Stomach (tissue), 9 donors: ENCODE data around the gene R3HDM1. TPM values are rescaled to one million over a fixed set of nuclear protein-coding genes. Genes with fewer than 3 reads are reported as not detected.

Source experiments
- DNase-seq, 2 donors: peaks; one replicate each; pipeline versions ENCODE4 v3.0.0 to v3.0.0-alpha.2; 2013 to 2019
- H3K27ac ChIP-seq, 5 donors: fragments of 200-600 bp in 4 of 5; sonication (generic) in 4 of 5; one replicate each; pipeline ENCODE4 v1.5.1; 2013 to 2019; ENCODE audit warnings: mild to moderate bottlenecking in 1 of 5, moderate library complexity in 1 of 5
- H3K27me3 ChIP-seq, 3 donors: fragments of 200-600 bp; sonication (generic); one replicate each; pipeline ENCODE4 v1.5.1; 2017 to 2019; ENCODE audit warnings: mixed run types in 1 of 3
- H3K36me3 ChIP-seq, 4 donors: fragments of 200-600 bp; sonication (generic); 1 replicate in 3 of 4; 2 replicates in 1 of 4; pipeline ENCODE4 v1.5.1; 2016 to 2019
- H3K4me1 ChIP-seq, 4 donors: fragments of 200-600 bp; sonication (generic); one replicate each; pipeline ENCODE4 v1.5.1; 2016 to 2019
- H3K4me3 ChIP-seq, 4 donors: fragments of 200-600 bp; sonication (generic) in 3 of 4; one replicate each; pipeline ENCODE4 v1.5.1; 2016 to 2019; ENCODE audit warnings: mild to moderate bottlenecking in 1 of 4
- H3K9me3 ChIP-seq, 4 donors: fragments of 200-600 bp; sonication (generic); one replicate each; pipeline ENCODE4 v1.5.1; 2016 to 2019
- EP300 ChIP-seq: sonication (generic); formaldehyde crosslinking; IDR thresholded peaks from one replicate; pipeline ENCODE4 v1.6.1; 2017; ENCODE audit warnings: antibody characterized with exemption
- POLR2A ChIP-seq, 4 donors: fragments of 450-650 bp; IDR thresholded peaks; one replicate each; pipeline ENCODE4 v1.6.1; 2016; ENCODE audit warnings: antibody characterized with exemption in 4 of 4, control low read depth in 2 of 4, mild to moderate bottlenecking in 1 of 4, moderate library complexity in 1 of 4
- POLR2AphosphoS5 ChIP-seq, 3 donors: sonication (generic); formaldehyde crosslinking; IDR thresholded peaks; one replicate each; pipeline ENCODE4 v1.6.1; 2016; ENCODE audit warnings: antibody characterized with exemption in 3 of 3
- WGBS, 5 donors: extraction: QIAGEN DNeasy Blood & Tissue Kit in 3 of 5; methylation state at CpG; one replicate each; pipeline versions ENCODE4 v1.1.5 to v1.1.7; 2013 to 2018; 5-methylcytosine and 5-hydroxymethylcytosine counted together
- intact Hi-C: fragments of 100-400 bp; cut with DNase I; formaldehyde crosslinking; loops from one replicate; pipeline ENCODE4 v1.15.1; 2023; ENCODE audit warnings: low total_unique reads
- polyA plus RNA-seq, 3 donors: library from polyadenylated mRNA; stranded (reverse); fragments of 200-250 nt; gene quantifications; one replicate each; pipeline ENCODE4 v1.2.3, GENCODE V29; 2013
- total RNA-seq, 5 donors: library from RNA; depleted of rRNA; stranded (reverse); fragments of >200 nt; gene quantifications; one replicate each; pipeline versions ENCODE4 v1.1.0 to v1.2.3, GENCODE V29; 2014 to 2016
- TF ChIP-seq, protein P1 (sequence below), 7 experiments: fragments of 450-650 bp in 4 of 7; fragments of 200-600 bp in 3 of 7; sonication (generic) in 3 of 7; IDR thresholded peaks; one replicate each; pipeline ENCODE4 v1.5.1; 2016 to 2019; ENCODE audit warnings: antibody characterized with exemption in 7 of 7, control low read depth in 2 of 7, mild to moderate bottlenecking in 1 of 7
- donor health status: healthy with polysubstance abuse.
- donor health status: Bipolar disorder and iron deficiency.
- donor health status: healthy.

Gene R3HDM1
- total and polyA plus RNA-seq, 8 donors, result 5.7 to 34.3 (median 12.8) TPM

DNA sequence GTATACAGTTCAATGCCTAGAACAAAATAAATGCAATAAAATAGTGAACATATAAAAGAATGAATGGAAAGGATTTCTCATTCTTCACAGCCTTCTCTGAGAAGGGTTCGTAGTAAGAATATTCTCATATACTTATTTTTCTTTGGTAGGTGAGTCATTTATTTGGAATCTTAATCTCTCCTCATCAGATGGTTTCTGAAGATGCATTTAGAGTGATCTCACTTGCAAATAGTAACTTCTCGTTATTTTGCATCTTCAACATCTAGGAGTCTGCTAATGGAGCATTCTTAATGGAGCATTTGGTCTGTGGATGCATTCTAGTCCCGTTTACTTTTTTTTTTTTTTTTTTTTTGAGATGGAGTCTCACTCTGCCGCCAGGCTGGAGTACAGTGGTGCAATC lies 214.3 kb downstream of the R3HDM1 start:
- Histone ChIP-seq H3K27me3 (no peaks in the 10 kb centered on the region), H3K4me3 (no peak overlapping the region), H3K9me3 (no peaks in the 10 kb centered on the region), H3K4me1 (peaks cover 12 to 47% (median 28%) of the 10 kb centered on the region in 4 donors), H3K36me3 (peaks cover 11 to 35% (median 34%) of the 10 kb centered on the region in 4 donors), H3K27ac (no peak overlapping the region)
- 76 to 88% (median 80%) methylated on average over 4 of the region's 4 CpGs for WGBS, 5 donors
- intact Hi-C loops, result no loop called here
- no peak for DNase-seq
- TF ChIP-seq, protein P1, sequence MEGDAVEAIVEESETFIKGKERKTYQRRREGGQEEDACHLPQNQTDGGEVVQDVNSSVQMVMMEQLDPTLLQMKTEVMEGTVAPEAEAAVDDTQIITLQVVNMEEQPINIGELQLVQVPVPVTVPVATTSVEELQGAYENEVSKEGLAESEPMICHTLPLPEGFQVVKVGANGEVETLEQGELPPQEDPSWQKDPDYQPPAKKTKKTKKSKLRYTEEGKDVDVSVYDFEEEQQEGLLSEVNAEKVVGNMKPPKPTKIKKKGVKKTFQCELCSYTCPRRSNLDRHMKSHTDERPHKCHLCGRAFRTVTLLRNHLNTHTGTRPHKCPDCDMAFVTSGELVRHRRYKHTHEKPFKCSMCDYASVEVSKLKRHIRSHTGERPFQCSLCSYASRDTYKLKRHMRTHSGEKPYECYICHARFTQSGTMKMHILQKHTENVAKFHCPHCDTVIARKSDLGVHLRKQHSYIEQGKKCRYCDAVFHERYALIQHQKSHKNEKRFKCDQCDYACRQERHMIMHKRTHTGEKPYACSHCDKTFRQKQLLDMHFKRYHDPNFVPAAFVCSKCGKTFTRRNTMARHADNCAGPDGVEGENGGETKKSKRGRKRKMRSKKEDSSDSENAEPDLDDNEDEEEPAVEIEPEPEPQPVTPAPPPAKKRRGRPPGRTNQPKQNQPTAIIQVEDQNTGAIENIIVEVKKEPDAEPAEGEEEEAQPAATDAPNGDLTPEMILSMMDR (IDR thresholded peaks at IDR 0.05), result no peak
- TF ChIP-seq EP300 (no peak), POLR2AphosphoS5 (IDR thresholded peaks at IDR 0.05) (no peak), POLR2A (IDR thresholded peaks at IDR 0.05) (no peak)

- no peaks in the 10 kb centered on the region for H3K4me1 ChIP-seq
- no peak overlapping the region for H3K27ac ChIP-seq
- H3K4me3 ChIP-seq, result no peak overlapping the region
- no peaks in the 10 kb centered on the region for H3K27me3 ChIP-seq
- no peak for TF ChIP-seq EP300
- no peak for TF ChIP-seq POLR2AphosphoS5 (IDR thresholded peaks at IDR 0.05)
- TF ChIP-seq, protein P1 (IDR thresholded peaks at IDR 0.05), result no peak
- no peak for TF ChIP-seq POLR2A (IDR thresholded peaks at IDR 0.05)
- intact Hi-C loops, result no loop called here
- 94 to 100% (median 98%) methylated on average over 2 of the region's 2 CpGs for WGBS, 5 donors
- H3K9me3 ChIP-seq, result peaks cover 3 to 19% (median 11%) of the 10 kb centered on the region in 4 donors
- DNase-seq, result no peak
- peaks cover 52 to 99% (median 95%) of the 10 kb centered on the region in 4 donors for H3K36me3 ChIP-seq
These were observed 224.3 kb downstream of the R3HDM1 start for GRCh38 chr2:135755573-135755972.

GRCh38 chr2:135756692-135757091 lies 225.4 kb downstream of the R3HDM1 start:
- TF ChIP-seq POLR2AphosphoS5 (IDR thresholded peaks at IDR 0.05), result no peak
- TF ChIP-seq, protein P1 (IDR thresholded peaks at IDR 0.05), result no peak
- TF ChIP-seq EP300, result no peak
- no peak for TF ChIP-seq POLR2A (IDR thresholded peaks at IDR 0.05)
- 95 to 100% (median 98%) methylated on average over 1 of the region's 1 CpG for WGBS, 5 donors
- H3K4me1 ChIP-seq, result no peaks in the 10 kb centered on the region
- no peak overlapping the region for H3K27ac ChIP-seq
- DNase-seq, result no peak
- peaks cover 57 to 100% (median 98%) of the 10 kb centered on the region in 4 donors for H3K36me3 ChIP-seq
- H3K4me3 ChIP-seq, result no peak overlapping the region
- intact Hi-C loops, result no loop called here
- peaks cover 3 to 19% (median 11%) of the 10 kb centered on the region in 4 donors for H3K9me3 ChIP-seq
- no peaks in the 10 kb centered on the region for H3K27me3 ChIP-seq

DNA sequence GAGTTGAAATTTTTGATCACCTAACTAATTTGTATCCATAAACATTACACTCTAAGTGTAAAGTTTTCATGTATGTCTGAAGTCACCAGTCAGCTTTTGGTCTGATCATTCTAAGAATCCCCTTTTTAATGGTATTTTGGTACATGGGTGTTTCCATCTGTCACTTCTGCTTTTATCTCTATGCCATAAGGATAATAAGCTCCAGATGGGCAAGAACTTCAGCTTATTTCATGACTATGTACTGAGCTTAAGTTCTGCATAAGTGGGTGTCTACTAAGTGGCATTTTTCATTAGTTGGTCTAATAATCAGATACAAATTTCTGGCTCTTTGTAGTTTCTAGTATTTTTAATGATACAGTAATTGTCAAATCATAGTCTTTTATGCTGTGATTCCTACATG lies 230.7 kb downstream of the R3HDM1 start:
- DNase-seq, result no peak
- peaks cover 3 to 9% (median 5%) of the 10 kb centered on the region in 4 donors for H3K9me3 ChIP-seq
- H3K4me3 ChIP-seq, result no peak overlapping the region
- TF ChIP-seq, protein P1 (IDR thresholded peaks at IDR 0.05), result no peak
- TF ChIP-seq EP300, result no peak
- no peak for TF ChIP-seq POLR2A (IDR thresholded peaks at IDR 0.05)
- TF ChIP-seq POLR2AphosphoS5 (IDR thresholded peaks at IDR 0.05), result no peak
- H3K27ac ChIP-seq, result no peak overlapping the region
- no peaks in the 10 kb centered on the region for H3K4me1 ChIP-seq
- intact Hi-C loops, result loop anchor here (5.0 kb wide), 1 partner anchor 600 kb away; no protein-coding TSS in a partner anchor
- H3K36me3 ChIP-seq, result peaks cover 53 to 100% (median 100%) of the 10 kb centered on the region in 4 donors
- H3K27me3 ChIP-seq, result no peaks in the 10 kb centered on the region
